T-helper 9 cell (primary cell): ENCODE measurements around the gene WDR48.

Source experiments
- DNase-seq: peaks from one replicate; pipeline ENCODE4 v3.0.0-alpha.2; 2020

Gene WDR48

GRCh38 chr3:39102504-39103323, 50.9 kb downstream of the WDR48 start:
- no peak for DNase-seq

DNA sequence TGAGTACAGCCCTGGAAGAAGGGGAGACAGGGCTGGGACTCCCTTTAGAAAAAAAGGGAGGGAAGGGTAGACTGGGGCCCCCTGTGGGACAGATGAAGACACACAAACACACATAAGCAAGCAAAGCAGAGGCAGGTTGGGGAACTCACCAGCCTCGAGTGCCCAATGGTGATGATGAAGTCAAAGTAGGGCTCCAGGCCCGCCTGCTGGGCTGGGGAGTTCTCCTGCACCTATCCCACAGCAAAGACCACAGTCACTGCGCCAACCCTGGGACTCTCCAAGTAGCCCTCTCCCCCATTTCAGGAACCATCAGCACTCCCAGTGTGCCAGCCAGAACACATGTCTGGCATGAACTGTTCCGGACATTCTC, 51.5 kb downstream of the WDR48 start:
- DNase-seq, result no peak

DNA sequence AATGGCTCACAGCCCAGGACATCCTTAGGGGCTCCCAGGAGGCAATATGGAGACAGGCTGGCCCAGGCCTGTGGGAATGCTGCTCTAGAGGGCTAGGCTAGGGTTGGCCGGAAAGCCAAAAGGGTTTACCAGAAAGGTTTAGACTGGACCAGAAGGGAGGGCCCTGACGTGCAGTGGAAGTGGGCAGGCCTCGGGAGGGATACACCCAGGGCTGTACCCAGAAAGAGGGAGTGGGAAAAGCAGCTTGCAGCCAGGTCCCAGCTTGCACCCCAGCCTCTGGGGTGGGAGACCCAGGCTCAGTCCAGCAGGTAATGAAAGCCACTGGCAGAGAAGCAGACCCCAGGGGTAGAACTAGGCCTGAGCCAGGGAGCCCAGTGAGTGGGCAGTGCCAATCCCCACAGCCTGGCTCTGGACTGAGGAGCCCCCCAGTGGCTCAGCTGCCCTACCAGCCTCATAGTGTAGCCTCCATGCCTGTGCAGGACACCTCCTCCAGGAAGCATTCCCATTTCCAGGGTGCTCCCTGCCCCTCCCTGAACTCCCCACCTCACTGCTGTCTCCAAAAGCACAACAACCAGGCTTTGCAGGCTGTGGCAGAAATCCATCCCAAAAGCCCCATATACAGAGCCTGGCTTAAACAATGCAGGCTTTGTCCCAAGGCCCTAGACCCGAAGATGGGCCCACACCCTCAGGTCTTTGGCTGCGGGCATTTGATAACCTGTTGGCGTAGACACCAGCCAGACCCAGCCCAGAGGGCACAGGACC, 52.2 kb downstream of the WDR48 start:
- no peak for DNase-seq

- no peak for DNase-seq
Observed at GRCh38 chr3:39104961-39105686, 53.3 kb downstream of the WDR48 start.

GRCh38 chr3:39105687-39106063, 53.9 kb downstream of the WDR48 start:
- no peak for DNase-seq

DNA sequence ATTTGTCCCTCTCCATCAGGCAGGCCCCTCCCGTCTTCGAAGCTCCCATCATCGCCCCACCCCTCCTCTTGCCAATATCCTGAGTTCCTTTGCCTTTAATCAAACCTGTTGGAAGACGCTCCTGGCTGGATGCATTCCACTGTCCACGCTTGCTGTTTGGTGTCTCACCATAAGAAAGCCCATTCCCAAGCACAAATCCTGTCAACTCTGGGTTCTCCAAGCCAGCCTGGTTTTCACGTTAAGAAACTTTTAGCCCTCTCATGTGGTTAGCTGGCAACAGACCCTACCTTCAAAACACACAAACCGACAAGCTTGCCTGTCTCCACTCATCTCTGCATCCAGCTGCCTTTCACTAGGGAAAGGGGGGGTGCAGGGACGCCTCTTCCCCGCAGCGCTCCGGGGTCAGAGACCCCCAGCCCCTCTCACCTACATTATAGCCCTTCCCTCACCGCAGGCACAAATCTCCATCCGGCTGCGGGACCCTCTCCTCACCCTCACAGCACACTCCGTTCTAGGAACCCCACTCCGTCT, 54.5 kb downstream of the WDR48 start:
- no peak for DNase-seq

DNA sequence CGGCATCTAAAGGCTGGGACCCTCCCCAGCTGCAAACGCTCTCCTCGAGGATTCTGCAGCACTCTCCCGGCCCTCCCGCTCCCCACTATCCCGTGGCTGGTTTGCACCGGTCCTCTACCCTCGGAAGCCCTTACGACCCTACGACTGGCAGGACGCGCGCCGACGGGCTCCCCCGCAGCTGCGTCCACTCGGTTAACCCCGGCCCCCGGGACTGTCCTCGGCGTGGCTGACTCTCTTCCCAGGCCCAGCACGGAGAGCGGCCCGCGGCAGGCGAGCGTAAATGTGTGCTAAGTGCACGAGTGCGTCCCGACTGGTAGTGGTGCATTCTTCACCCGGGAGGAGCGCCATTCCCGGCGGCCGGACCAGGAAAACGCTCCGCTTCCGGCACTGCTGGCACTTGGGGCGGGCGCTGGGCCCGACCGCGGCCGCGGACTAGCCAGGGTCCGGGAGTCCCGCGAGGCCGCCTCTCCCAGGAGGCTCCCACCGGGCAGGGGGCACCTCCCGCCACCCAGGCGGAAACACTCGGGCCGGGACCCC, 55.1 kb downstream of the WDR48 start:
- no peak for DNase-seq

DNA sequence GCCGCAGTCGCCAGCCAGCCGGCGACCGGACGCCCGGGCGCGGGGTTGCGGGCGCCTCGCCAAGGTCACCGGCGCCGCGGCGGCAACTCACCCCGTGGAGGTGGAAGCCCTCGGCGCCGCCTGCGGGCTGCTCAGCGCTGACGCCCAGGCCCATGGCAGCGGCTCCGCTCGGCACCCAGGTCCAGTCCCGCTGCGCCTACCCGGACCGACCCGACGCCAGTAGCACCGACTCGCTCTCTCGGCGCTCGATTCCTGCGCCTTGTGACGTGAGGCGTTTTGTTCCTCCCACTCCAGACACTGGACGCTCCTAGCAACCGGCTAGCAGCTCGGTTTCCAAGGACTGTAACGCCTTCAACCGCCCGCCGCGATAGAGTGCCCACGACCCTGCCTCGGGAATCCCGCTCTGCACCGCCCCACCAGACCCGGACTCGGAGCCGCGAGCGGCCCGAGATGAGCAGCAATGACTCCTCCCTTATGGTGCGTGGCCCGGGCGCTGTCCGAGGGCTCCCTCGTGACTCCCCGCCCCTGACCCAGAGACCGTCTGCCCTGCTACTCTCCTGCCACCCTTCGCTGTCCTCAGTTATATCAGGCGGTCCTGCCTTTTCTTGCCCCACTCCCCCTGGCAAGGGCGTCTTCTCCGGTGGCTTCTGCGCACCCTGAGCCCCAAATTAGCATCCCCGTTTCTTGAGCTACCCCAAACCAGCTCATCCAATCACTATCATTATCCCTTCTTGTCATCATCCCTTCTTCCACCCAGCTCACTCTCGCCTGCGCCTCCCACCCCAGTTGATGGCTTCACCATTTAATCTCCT, 55.8 kb downstream of the WDR48 start, which contains the start of the genes GORASP1 and TTC21A:
GORASP1 (minus strand) TSS at position 240 of the 812 bp plus-strand sequence; CDS start at position 154, 86 bp downstream.
TTC21A (plus strand) TSS at position 293 of the 812 bp plus-strand sequence; CDS start at position 451, 158 bp downstream.
- DNase-seq, result peak; percentile 47

DNA sequence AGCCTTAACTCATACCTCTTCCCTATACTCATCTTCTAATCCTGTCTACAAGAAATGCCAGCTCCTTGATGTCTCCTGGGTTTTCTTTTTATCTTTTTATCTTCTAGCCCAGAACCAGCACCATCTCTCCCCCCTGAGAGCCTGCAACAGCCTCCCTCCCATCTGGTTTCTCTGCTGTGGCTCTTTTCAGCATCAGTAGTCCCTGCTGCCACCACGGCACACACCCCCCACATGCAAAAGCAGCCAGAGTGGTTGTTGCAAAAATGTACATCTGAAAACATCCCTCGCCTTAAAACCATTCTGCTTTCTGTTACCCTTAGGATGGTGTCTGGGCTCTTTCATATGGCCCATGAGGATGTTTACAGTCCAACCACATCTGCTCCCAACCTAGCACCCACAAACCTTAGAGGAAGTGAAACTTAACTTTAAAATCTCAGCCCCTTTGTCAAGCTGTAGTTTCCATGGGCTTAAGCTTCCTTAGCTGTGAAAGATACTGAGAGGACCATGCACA, 56.4 kb downstream of the WDR48 start:
- no peak for DNase-seq

GRCh38 chr3:39109086-39109485, 57.3 kb downstream of the WDR48 start:
- no peak for DNase-seq

DNA sequence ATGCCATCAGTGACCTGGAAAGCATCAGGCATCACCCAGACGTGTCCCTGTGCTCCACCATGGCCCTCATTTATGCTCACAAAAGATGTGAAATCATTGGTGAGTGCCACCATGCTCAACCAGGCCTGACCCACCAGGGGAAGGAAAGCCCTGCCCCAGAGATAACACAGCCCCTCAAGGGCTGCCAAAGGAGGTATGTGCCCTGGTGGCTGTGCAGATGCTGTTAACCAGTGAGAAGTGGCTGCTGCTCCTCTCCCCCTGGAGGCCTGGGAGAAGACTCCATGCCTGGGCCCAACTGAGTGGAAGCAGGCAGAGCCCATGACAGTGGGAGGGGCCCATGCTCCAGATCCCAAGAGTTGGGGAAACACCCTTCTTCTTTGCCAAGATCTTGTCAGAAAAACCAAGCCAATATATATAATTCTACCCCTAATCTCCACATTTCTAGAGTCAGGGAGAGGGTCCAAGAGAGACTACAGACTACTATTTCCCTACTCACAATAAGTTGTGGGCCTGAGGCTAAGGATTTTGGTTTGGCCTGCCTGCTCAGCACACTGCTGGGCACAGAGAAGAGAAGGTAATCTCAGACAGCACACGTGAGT, 58.3 kb downstream of the WDR48 start:
- DNase-seq, result no peak

DNA sequence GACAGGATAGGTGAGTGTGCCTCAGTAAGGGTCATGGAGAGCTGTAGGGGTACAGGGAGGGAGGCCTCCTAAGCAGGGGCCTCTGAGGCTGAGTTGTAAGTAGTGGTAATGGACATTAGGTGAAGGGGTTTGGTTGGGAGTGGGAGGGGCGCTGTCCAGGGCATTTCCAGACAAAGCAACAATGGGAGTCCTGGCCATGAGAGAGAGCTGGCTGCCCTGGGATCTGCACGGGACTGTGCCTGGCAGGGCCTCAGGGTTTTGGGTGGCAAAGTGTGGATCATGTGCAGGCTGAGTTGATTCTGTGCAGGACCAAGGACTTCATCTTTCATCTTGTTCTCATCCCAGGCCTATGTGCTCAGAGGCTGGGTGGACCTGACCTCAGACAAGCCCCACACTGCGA, 60.3 kb downstream of the WDR48 start:
- no peak for DNase-seq

GRCh38 chr3:39112535-39112934, 60.7 kb downstream of the WDR48 start:
- DNase-seq, result no peak

DNA sequence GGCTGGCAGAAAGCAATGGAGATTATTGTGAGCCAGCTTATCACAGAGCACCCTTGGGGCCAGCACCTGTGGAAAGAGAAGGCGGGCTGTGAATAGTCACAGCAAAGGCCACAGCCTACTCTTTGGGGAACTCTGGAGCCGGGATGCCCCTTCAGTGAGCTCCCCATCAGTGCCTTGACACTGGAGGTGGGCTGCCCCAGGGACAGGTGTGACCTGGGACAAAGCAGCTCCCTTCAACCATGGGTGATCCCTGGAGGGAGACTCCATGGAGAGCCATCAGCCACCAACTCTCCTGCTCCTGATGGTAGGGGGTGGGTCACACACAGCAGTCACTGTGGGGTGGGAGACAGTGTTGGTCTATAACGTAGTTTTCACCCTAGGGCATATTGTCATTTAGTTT, 61.5 kb downstream of the WDR48 start:
- DNase-seq, result no peak

DNA sequence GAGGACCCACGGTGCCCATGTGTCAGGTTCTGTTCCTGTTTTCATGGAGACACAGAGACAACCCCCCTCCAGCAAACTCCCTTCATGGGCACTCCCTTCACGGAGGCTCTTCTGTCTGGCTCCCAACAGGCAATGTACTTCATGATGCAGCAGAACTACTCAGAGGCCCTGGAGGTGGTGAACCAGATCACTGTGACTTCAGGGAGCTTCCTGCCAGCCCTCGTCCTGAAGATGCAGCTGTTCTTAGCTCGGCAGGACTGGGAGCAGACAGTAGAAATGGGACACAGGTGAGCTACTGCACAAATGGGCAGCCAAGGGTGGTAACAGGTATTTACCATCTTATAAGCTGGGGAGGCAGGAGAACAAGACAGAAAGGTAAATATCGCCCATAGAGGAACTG, 62.6 kb downstream of the WDR48 start:
- no peak for DNase-seq

GRCh38 chr3:39115870-39116269, 64.1 kb downstream of the WDR48 start:
- no peak for DNase-seq

GRCh38 chr3:39118079-39118478, 66.3 kb downstream of the WDR48 start:
- no peak for DNase-seq

DNA sequence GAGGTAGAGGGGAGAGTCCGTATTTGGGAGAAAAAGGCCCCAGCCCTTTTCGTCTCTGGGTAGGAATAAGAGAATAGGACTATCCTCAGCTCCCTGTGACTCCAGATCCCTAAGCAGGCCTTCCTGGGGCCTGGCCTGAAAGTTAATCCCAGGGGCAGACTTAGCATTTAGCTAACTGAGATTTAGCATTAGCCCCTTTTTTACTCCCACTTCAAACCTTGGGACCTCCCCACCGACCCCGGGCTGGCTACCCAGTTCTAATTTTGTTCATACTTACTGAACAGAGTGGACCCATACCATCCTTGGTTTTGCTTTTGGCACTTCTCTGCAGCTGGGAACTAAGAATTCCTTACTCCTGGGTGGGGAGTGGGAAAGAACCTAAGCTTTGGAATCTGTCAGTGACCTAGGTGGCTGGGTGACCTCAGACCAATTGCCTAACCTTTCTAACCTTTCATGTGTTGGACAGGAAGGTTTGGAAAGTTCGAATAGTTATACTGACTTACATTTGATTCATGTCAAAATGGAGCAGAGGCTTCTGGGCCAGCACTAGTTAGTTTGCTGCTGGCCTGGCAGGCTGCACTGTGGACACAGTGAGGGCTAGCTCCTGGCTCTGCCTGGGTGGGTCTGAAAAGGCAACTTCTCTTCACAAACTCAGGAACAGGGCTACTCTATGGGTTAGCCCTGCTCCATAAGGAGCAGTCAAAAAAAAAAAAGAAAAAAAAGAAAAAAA, 67.3 kb downstream of the WDR48 start:
- DNase-seq, result no peak

DNA sequence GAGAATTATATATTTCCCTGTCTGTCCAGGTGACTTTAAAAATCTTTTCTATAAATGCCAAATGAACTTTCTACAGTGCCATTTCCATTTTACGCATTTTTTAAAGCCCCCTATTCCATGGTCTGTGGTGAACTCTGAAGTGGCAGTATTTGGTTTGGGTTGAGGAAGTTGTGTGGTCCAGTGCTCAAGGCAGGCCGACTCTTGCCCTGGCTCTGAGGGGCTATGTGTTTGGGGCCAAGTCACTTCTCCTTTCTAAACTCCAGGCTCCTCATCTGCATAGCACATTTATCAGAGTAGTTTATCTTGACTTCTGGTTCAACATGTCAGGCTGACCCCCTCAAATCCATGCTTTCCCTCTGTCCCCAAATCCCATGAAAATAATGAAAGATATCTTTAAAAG, 69.8 kb downstream of the WDR48 start:
- no peak for DNase-seq

- DNase-seq, result no peak
Observed at GRCh38 chr3:39122813-39123212, 71.0 kb downstream of the WDR48 start.
